Left ventricle myocardium inferior (tissue), 1 donor: ENCODE results near the gene TBC1D9. TPM values are rescaled to one million over a fixed set of nuclear protein-coding genes. Genes with fewer than 3 reads are reported as not detected.

Source experiments
- DNase-seq: peaks from one replicate; pipeline ENCODE4 v3.0.0-alpha.2; 2020
- H3K27ac ChIP-seq: fragments of 200-600 bp; replicated peaks from 2 replicates; pipeline ENCODE4 v1.8.0; 2021
- H3K27me3 ChIP-seq: fragments of 200-600 bp; 2 replicates; pipeline ENCODE4 v1.8.0; 2021; ENCODE audit warnings: low read depth
- H3K36me3 ChIP-seq: fragments of 200-600 bp; 2 replicates; pipeline ENCODE4 v1.8.0; 2021
- H3K4me1 ChIP-seq: fragments of 200-600 bp; 2 replicates; pipeline ENCODE4 v1.8.0; 2021
- H3K4me3 ChIP-seq: fragments of 200-600 bp; 2 replicates; pipeline ENCODE4 v1.8.0; 2021; ENCODE audit warnings: mild to moderate bottlenecking, moderate library complexity
- H3K9me3 ChIP-seq: fragments of 200-600 bp; replicated peaks from 2 replicates; pipeline ENCODE4 v1.8.0; 2021
- intact Hi-C: fragments of 100-400 bp; cut with micrococcal nuclease; formaldehyde crosslinking; loops from one replicate; pipeline ENCODE4 v1.11.0; 2022
- total RNA-seq: library from RNA; stranded (reverse); fragmentation: NEBNext Ultra II Directional; extraction: Animal tissue kit (Norgen Biotek cat#: 25700); gene quantifications from one replicate; pipeline ENCODE4 v1.2.1, GENCODE V29; 2021
- TF ChIP-seq, protein P1 (sequence below): fragments of 200-600 bp; IDR thresholded peaks from 2 replicates; pipeline ENCODE4 v1.8.0; 2021; ENCODE audit warnings: antibody characterized with exemption, mild to moderate bottlenecking, borderline replicate concordance
- donor health status: DM: no; HTN: yes; CAD: no; lungs with severe emphysema.

TBC1D9 gene
- total RNA-seq, 1 donor from 2014 or later = 11.4 TPM

DNA sequence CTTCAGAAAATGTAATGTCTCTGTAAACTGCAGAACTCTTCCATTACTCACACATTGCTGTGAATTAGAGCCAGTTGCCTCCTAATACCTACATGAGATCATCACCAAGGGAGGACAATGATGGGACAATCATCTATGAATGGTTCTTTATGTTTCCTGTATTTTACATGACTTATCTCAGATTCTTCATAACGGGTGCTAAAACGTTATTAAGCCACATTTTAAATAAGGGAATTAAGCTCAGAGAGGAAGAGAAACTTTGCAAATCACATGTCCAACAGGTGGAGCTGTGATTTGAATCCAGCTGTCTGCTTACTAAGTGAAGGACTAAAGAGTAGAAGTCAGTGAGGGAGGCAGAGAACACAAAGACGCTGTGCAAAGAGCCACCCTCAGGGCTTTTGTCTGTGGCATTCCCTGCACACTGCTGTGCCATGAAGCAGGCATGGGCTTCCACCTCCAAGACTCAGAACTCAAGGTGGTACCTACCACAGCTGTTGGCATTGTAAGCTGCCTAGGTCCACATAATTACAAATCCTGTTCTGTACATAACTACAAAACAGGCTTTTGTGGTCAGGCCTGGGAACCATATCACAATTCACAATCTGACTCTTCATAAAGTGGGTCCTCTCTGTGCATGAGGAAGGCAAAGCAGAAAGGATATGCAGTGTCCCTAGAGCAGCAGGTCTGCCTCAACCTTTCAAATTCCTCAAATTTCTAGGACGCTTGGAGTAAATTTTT lies 12.8 kb downstream of the TBC1D9 start:
- intact Hi-C loops = no loop called here
- TF ChIP-seq, protein P1, sequence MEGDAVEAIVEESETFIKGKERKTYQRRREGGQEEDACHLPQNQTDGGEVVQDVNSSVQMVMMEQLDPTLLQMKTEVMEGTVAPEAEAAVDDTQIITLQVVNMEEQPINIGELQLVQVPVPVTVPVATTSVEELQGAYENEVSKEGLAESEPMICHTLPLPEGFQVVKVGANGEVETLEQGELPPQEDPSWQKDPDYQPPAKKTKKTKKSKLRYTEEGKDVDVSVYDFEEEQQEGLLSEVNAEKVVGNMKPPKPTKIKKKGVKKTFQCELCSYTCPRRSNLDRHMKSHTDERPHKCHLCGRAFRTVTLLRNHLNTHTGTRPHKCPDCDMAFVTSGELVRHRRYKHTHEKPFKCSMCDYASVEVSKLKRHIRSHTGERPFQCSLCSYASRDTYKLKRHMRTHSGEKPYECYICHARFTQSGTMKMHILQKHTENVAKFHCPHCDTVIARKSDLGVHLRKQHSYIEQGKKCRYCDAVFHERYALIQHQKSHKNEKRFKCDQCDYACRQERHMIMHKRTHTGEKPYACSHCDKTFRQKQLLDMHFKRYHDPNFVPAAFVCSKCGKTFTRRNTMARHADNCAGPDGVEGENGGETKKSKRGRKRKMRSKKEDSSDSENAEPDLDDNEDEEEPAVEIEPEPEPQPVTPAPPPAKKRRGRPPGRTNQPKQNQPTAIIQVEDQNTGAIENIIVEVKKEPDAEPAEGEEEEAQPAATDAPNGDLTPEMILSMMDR = peak; percentile 40
- Histone ChIP-seq H3K4me3 (no peak overlapping the region), H3K27me3 (no peaks in the 10 kb centered on the region), H3K4me1 (peaks cover 52% of the 10 kb centered on the region), H3K27ac (peak overlapping the region; percentile 7), H3K36me3 (no peaks in the 10 kb centered on the region), H3K9me3 (peaks cover 3% of the 10 kb centered on the region)
- no peak for DNase-seq

DNA sequence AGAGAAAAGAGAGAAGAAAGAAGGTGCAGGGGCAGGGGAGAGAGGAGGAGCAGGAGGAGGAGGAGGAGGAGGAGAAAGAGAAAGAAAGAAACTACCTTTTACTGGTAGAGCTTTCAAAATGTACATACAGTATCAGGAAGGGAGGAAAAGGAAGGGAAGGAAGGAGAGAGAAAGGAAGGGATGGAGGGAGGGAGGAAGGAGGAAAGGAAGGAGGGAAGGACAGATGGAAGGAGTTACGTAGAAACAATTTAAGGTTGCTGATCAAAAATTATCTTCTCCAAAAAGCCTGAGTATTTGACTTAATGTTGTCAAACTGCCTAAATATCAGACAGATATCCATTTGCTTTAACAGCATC lies 13.4 kb downstream of the TBC1D9 start:
- H3K9me3 ChIP-seq = no peaks in the 10 kb centered on the region
- no peak for DNase-seq
- no peaks in the 10 kb centered on the region for H3K36me3 ChIP-seq
- no peak overlapping the region for H3K4me3 ChIP-seq
- no peak overlapping the region for H3K27ac ChIP-seq
- H3K27me3 ChIP-seq = no peaks in the 10 kb centered on the region
- peaks cover 57% of the 10 kb centered on the region for H3K4me1 ChIP-seq
- intact Hi-C loops = no loop called here
- TF ChIP-seq, protein P1 = no peak

DNA sequence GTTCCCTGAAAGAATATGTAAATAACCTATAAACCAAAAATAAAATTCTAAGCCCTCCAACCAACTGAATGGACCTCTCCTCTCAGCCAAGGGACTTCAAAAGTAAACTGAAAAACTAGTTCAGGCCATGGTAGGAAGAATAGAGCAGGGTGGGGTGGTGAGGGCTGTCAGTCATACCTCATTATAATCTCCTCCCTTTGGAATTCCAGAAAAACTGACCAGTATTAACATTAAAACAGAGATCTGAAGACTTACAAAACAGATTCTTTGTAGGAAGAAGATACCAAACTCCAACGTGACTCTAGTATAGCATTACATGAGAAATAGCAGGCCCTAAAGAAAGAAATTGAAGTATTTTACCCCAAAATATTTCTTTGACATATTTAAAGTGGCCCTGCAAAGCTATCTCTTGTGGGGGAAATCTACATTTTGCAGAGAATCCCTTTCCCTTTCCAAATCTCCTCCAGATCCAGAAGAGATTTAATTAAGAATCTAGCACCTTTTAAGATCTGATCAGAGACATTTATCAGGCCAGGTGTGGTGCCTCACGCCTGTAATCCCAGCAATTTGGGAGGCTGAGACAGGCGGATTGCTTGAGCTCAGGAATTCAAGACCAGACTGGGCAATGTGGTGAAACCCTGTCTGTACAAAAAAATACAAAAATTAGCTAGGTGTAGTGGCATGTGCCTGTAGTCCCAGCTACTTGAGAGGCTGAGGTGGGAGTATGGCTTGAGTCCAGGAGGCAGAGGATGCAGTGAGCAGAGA lies 15.1 kb downstream of the TBC1D9 start:
- intact Hi-C loops = no loop called here
- TF ChIP-seq, protein P1 = no peak
- H3K4me1 ChIP-seq = peaks cover 74% of the 10 kb centered on the region

DNA sequence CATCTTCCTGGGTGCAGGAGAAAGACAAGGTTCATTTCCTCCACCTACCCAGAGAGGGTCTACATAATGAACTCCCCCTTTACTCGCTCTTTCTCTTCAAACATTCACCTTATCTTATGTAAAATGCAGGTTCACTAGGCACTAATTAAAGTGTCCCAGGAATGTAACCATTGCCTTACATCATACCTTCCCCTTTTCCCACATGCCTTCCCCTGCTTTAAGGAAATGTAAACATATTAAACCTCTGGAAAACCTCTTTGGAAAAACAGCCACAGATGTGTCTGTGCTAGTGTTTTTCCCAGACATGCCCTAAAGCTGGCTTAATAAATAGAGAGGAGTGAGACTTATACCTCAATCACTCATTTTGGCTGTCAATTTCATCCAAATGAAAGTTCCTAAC lies 15.8 kb downstream of the TBC1D9 start:
- intact Hi-C loops = no loop called here
- no peak overlapping the region for H3K4me3 ChIP-seq
- TF ChIP-seq, protein P1 = no peak
- H3K9me3 ChIP-seq = no peaks in the 10 kb centered on the region
- H3K27ac ChIP-seq = no peak overlapping the region
- H3K4me1 ChIP-seq = peaks cover 81% of the 10 kb centered on the region
- no peaks in the 10 kb centered on the region for H3K36me3 ChIP-seq
- DNase-seq = no peak
- H3K27me3 ChIP-seq = no peaks in the 10 kb centered on the region

More for the DNA sequence above, 15.1 kb downstream of the TBC1D9 start:
- no peaks in the 10 kb centered on the region for H3K9me3 ChIP-seq
- H3K27me3 ChIP-seq = no peaks in the 10 kb centered on the region
- no peaks in the 10 kb centered on the region for H3K36me3 ChIP-seq
- no peak for DNase-seq
- H3K4me3 ChIP-seq = no peak overlapping the region
- no peak overlapping the region for H3K27ac ChIP-seq

DNA sequence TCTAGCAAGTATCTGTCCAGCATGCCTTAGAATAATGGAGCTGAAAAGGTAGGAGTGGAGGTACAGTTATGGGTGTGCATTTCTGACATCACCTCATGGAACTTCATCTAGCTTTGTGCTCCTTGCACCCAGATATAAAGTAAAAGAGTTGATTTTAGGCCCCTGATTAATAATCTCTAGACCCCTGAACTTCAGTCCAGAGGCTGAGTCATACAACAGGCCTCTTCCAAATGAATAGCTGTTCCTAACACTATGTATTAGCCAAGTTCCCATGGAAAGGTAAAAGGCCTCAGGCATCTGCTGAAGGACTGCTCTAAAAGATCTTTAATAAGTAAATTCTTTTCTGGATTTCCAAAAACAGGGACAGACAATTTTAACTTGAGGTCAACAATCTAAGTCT lies 16.2 kb downstream of the TBC1D9 start:
- TF ChIP-seq, protein P1 = no peak
- intact Hi-C loops = no loop called here
- H3K4me1 ChIP-seq = peaks cover 85% of the 10 kb centered on the region

More for the DNA sequence above, 16.2 kb downstream of the TBC1D9 start:
- no peak for DNase-seq
- Histone ChIP-seq H3K36me3 (no peaks in the 10 kb centered on the region), H3K4me3 (no peak overlapping the region), H3K27ac (no peak overlapping the region), H3K9me3 (no peaks in the 10 kb centered on the region), H3K27me3 (no peaks in the 10 kb centered on the region)
